Ishikawa (cell line): Measurements from ENCODE around the gene CCNH.

Experiments
- CREB1 ChIP-seq: IDR thresholded peaks from 2 replicates; pipeline ENCODE4 v1.6.1; 2012; ENCODE audit warnings: low read depth
- EP300 ChIP-seq: IDR thresholded peaks from 2 replicates; pipeline ENCODE4 v1.6.1; 2012; ENCODE audit warnings: borderline replicate concordance
- NFIC ChIP-seq: IDR thresholded peaks from 2 replicates; pipeline ENCODE4 v1.6.1; 2012
- REST ChIP-seq: IDR thresholded peaks from 2 replicates; pipeline ENCODE4 v1.6.1; 2012; ENCODE audit warnings: low read depth, mild to moderate bottlenecking
- TAF1 ChIP-seq: IDR thresholded peaks from 2 replicates; pipeline ENCODE4 v1.6.1; 2012; ENCODE audit warnings: low read depth, mild to moderate bottlenecking
- TEAD4 ChIP-seq: IDR thresholded peaks from 2 replicates; pipeline ENCODE4 v1.6.1; 2012

- no peak for TF ChIP-seq NFIC
- no peak for TF ChIP-seq EP300
- no peak for TF ChIP-seq TAF1
- no peak for TF ChIP-seq REST
- no peak for TF ChIP-seq CREB1
- TF ChIP-seq TEAD4 = no peak
Measured at GRCh38 chr5:87392801-87393200, 19.9 kb downstream of the CCNH start.
